GM03348 (cell line): ENCODE results near the gene NEURL1B.

Experiments
- DNase-seq: peaks from one replicate; pipeline ENCODE4 v3.0.0; 2012; ENCODE audit warnings: low spot score

Gene NEURL1B

GRCh38 chr5:172678902-172679301, 37.8 kb downstream of the NEURL1B start:
- DNase-seq, result no peak

GRCh38 chr5:172679628-172680212, 38.7 kb downstream of the NEURL1B start:
- no peak for DNase-seq

- no peak for DNase-seq
Observed at GRCh38 chr5:172680921-172681320, 39.9 kb downstream of the NEURL1B start.

DNA sequence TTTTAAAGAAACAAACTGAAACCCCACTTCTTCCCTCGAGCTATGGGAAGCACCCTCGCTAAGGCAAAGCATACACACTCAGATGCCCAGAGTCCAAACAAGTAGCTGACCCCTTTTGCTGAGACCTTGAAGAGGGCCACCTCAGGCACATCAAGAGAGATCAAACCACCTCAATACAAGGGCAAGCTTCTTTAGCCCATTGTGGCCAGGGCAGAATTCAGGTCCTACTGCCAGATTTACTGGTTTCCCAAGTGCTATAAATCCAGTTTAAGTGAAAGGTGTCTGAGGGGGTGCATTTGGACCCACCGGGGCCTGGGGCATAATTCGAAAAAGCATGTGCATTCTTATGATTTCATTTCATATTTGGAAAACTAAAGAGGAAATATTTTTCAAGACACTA, 40.4 kb downstream of the NEURL1B start:
- DNase-seq, result no peak

DNA sequence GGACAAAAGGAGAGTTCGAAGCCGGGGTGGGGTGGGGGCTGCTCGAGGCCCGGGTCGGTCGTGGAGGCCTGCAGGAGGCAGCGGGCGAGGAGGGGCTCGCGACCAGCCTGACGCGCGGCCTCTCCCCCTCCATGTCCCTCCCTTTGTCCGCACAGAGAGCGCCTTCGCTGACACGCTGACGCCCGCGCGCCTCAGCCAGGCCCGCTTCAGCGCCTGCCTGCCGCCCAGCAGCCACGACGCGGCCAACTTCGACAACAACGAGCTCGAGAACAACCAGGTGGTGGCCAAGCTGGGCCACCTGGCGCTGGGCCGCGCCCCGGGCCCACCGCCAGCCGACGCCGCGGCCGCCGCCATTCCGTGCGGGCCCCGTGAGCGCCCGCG, 42.2 kb downstream of the NEURL1B start:
- DNase-seq, result no peak

DNA sequence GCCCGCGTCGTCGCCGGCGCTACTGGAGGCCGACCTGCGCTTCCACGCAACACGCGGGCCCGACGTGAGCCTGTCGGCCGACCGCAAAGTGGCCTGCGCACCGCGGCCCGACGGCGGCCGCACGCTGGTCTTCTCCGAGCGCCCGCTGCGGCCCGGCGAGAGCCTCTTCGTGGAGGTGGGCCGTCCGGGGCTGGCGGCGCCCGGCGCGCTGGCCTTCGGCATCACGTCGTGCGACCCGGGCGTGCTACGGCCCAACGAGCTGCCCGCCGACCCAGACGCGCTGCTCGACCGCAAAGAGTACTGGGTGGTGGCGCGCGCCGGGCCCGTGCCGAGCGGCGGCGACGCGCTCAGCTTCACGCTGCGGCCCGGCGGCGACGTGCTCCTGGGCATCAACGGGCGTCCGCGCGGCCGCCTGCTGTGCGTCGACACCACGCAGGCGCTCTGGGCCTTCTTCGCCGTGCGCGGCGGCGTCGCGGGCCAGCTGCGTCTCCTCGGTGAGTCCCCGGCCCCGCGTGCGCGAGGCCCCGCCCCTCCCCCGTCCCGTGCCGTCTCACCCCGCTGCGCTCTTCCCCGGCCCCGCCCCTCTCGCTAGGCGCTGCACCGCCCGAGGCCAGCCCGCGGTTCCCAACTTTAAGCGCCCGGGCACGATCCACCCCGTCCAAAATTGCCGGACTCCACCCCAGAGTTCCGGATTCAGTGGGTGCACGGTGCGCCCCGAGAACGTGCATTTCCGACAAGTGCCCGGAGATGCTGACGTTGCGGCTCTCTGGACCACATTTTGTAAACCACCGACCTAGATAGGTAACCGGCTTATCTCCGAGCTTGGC, 42.8 kb downstream of the NEURL1B start:
- no peak for DNase-seq

- no peak for DNase-seq
Observed at GRCh38 chr5:172685091-172685490, 44.0 kb downstream of the NEURL1B start.

DNA sequence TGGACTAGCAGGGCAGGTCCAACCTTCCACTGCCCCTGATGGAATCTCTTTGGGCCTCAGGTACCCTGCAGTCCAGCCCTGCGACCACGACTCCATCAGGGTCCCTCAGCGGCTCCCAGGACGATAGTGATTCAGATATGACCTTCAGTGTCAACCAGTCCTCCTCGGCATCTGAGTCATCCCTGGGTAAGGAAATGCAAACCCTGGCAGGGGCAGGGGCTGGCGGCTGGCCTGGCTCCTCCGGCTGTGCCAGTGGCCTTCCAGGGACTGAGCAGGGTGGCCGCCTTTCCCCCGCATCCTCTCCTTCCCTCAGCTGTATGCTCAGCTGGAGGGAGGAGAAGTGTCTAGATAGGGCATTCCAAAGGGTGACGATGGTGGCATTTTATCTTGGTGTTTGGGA, 45.0 kb downstream of the NEURL1B start:
- DNase-seq, result no peak

DNA sequence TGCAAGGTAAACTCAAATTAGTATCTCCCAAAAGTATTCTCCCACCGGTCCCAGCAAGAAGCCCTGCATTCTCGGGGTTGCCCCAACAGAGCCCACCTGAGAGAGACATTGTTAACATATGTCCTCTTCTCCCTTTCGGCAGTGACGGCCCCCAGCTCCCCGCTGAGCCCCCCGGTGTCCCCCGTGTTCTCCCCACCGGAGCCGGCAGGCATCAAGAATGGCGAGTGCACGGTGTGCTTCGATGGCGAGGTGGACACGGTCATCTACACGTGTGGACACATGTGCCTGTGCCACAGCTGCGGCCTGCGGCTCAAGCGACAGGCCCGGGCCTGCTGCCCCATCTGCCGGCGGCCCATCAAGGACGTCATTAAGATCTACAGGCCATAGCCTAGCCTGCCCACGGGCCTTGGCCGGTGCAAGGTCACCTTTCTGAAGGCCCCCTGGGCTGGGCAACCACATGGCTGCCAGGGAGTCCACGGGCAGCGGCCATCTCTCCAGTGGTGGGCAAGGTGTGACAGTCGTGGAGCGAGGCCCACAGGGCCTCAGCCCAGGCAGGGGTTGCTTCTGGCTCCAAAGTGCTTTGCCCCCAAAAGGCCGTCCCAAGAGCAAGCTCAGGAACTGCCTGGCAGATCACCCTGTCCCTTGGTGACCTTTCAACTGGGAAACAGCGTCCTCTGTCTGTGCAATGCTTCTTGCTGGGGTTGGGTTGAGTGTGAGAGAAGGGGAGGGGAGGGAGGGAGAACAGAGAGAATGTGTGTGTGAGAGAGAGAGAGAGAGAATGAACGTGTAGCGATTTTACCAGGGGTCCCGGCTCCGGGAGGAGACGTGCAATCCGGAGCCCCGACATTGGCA, 45.7 kb downstream of the NEURL1B start:
- DNase-seq, result no peak

GRCh38 chr5:172687940-172688339, 46.9 kb downstream of the NEURL1B start:
- no peak for DNase-seq

DNA sequence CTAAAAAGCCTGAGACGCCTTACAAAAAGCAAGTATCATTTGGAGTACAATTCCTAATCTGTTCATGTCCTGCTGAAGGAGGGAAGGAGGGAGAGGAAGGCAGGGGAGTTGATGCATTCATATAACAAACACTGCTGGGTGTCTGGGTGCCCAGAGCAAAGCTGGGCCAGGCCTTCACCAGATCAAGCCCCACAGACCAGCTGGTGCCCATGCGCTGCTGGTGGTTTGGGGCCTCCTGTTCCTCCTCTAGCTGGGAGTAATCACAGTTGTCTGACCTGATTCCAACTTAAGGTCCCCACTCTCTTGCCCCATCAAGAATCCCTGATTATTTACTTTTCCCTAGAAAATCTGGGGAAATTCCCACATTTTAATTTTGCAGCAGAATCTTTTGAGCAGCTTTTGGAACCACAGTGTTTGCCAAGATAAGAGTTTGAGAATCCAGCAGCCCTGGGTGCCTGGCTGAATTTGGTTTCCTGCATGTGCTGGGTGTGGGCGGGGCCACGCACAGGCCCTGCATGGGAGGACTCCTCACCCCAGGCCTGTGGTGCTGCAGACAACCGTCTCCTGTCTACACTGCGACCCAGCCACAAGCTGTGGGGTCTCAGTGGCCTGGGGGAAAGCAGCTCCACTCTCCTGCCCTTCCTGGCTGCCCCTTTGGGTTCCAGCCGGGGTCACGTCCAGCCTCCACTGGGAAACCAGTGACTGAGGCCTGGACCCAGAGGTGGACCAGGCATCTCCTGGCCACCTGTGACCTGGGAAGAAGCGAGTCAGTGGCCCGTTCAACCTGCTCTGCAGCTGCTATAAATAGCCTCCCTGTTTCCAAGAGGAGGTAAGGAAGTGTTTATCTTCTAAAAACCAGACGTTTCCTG, 47.5 kb downstream of the NEURL1B start:
- DNase-seq, result peak; percentile 64

DNA sequence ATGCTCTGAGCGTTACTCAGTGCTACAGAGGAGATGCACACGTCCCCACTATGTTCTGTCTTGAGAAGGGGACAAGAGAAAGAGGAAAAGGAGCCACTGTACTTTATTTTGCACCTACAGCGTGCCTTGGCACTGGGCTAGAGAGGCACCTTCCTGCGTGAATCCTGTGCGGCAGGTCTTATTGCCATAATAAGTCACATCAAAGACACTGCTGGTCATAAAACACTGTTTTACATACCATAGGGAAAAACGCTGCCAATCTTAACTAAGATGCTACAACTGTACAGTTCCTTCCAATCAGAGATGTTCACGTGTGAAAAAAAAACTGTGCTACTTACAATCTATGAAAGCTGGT, 48.1 kb downstream of the NEURL1B start:
- DNase-seq, result no peak

DNA sequence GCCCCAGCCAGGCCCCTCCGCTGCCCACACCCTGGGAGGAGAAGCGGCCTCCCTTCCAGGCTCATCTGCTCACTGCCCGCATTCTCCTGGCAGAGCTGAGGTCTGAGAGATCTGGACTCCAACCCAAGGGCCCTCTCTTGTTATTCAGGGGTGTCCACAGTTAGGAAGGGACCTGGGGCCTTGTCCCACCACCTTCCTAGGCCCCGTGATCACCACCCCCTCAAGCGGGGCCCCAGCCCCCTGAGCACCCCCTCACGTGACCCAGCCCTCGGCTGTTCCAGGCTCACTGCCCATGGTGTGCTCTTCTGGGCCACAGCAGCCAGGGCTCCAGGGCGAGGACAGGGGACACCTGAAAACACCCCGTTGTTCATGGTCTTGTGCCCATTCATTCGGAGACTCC, 48.7 kb downstream of the NEURL1B start:
- DNase-seq, result no peak

DNA sequence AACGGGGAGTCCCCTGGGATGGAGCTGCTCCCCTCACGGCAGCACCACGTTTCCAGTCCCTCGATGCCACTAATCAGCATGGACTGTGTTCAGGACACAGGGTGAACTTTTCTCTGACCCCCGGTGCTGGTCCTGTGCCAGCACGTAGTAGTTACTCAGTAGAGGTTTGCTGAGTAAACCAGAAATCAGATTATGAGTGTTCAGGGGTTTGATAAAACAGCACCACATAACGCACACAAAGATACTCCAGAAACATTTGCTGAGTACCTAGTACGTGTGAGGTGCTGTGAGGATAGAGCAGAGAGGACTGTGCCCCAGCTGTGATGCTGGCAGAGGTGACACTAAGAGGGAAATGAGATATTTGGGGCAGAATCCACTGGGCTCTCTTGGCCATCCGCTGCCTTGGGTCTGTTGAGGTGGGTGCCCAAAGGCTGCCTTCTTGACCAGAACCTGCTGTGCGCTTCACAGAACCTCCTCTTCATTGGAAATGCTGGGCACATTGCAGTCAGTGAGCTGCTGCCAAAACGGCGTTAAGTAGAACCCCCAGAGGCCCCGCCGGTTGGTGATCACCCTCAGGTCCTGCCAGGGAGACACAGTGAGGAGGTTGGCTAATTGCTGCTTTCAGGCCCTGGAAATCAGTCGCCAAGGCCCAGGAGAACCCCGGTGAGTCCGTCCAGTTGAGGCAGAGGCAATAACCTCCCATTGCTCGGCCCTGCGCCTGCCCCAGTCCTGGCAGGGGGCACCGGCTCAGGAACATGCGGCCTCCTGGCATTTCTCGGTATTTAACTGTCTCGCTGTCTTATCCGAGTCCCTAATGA, 49.4 kb downstream of the NEURL1B start:
- no peak for DNase-seq

DNA sequence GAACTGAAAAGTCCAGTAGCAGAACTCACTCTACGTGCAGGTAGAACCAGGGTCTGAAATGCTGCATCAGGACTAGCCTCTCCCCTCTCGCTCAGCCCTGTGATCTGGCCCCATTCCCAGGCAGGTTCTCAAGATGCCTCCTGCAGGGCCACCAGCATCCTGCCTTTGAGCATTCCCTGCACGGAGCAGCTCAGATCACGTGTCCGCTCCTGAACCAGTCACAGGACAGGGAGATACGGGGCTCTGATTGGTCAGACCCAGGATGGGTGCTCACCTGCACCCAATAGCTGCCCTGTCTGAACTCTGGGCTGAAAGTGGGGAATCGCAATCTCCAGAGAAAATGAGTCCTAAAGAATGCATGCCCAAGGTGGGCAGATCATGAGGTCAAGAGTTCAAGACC, 50.8 kb downstream of the NEURL1B start:
- no peak for DNase-seq

- no peak for DNase-seq
Observed at GRCh38 chr5:172692451-172692850, 51.4 kb downstream of the NEURL1B start.

DNA sequence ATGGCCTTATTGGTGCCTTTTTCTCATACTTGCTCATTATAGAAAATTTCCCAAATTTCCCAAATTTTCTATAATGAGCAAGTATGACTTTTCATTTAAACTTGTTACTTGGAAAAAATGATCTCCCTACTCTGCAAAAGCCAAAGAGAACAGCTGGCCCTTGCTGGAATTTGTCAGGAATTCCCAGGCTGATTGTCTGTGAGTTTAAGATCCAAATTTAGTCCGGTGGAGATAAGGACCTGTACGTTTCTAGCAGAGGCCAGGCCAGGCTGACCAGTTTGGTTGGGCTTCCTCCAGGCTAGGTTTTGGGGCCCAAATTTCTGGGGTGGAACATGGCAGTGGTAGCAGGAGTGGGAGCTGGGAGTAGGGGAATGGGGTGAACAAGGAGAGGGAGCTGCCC, 51.9 kb downstream of the NEURL1B start:
- peak; percentile 57 for DNase-seq

DNA sequence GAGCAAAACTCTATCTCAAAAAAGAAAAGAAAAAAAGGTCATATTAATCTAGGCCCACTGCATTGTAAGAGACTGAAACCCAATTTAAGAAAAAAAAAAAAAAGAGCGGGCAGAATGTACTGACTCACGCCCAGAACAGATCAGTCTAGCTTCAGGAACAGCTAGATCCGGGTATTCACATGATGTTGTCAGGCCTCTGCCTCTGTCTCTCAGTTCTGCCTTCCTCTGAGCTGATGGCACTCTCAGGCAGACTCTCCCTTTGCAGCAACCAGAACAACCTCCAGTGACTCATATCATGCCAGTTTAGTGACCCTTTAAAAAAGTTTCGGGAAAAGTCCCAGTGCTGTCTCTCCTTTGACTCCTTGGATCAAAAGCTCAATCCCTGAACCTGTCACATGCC, 53.0 kb downstream of the NEURL1B start:
- DNase-seq, result no peak

DNA sequence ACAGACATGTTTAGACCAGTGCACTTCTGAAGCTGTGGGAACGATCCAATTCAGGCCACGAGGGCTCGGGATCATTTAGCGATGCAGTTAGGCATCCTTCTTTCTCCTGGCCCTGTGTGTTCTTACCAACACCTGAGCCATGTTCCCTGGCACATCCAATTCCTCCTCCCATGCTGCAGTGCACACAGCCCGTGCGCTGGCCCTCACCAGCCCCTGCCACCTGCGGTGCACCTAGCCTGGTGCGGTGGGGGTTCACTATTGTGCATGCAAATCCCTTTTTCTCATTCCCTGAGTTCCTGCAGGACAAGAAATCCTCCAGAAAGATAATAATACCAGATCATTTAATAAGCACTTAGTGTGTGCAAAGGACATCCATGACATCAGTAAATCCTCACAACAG, 53.5 kb downstream of the NEURL1B start:
- no peak for DNase-seq

GRCh38 chr5:172695232-172696054, 54.4 kb downstream of the NEURL1B start:
- DNase-seq, result no peak
